ENCODE results near the gene THBS2. TPM values are rescaled to one million over a fixed set of nuclear protein-coding genes. Genes with fewer than 3 reads are reported as not detected.

THBS2 gene
- total RNA-seq, 1 donor from 2014 or later, result 0.13 TPM

GRCh38 chr6:169230946-169231789, 22.5 kb downstream of the THBS2 start:
- no peak overlapping the region for H3K27ac Mint-ChIP-seq

GRCh38 chr6:169230322-169230665, 23.4 kb downstream of the THBS2 start:
- no peaks in the 10 kb centered on the region for H3K36me3 ChIP-seq
- no peaks in the 10 kb centered on the region for H3K4me1 ChIP-seq
- TF ChIP-seq EZH2phosphoT487 (IDR thresholded peaks at IDR 0.05) (no peak), CTCF (IDR thresholded peaks at IDR 0.05) (no peak), EZH2 (IDR thresholded peaks at IDR 0.05) (no peak)
- no peaks in the 10 kb centered on the region for H3K27me3 ChIP-seq
- H3K4me2 ChIP-seq, result no peak overlapping the region
- no peak overlapping the region for H3K27ac Mint-ChIP-seq
- H3K27ac ChIP-seq, result no peak overlapping the region
- H3K9me3 ChIP-seq (ENCODE audit: low read depth), result no peaks in the 10 kb centered on the region
- no peaks in the 10 kb centered on the region for H4K20me1 ChIP-seq (ENCODE audit: low read depth)
- H3K36me3 Mint-ChIP-seq, result peaks cover 21% of the 10 kb centered on the region
- H2AFZ ChIP-seq (replicated peaks), result no peak overlapping the region
- H3K4me3 Mint-ChIP-seq, result no peak overlapping the region
- H3K9ac ChIP-seq, result no peak overlapping the region
- no peak overlapping the region for H3K4me3 ChIP-seq
- H3K4me1 Mint-ChIP-seq, result peaks cover 5% of the 10 kb centered on the region
- no peaks in the 10 kb centered on the region for H3K79me2 ChIP-seq (ENCODE audit: low read depth)
- DNase-seq (ENCODE audit: low spot score), result no peak
- no peaks in the 10 kb centered on the region for H3F3A ChIP-seq (ENCODE audit: low read depth)
- peaks cover 14% of the 10 kb centered on the region for H3K9me3 Mint-ChIP-seq
- peaks cover 10% of the 10 kb centered on the region for H3K27me3 Mint-ChIP-seq (ENCODE audit: insufficient read depth, low read depth)

More at GRCh38 chr6:169230946-169231789, 22.5 kb downstream of the THBS2 start:
- H3K27me3 ChIP-seq, result no peaks in the 10 kb centered on the region
- H3K9me3 Mint-ChIP-seq, result peaks cover 14% of the 10 kb centered on the region
- no peaks in the 10 kb centered on the region for H3K36me3 ChIP-seq
- peaks cover 7% of the 10 kb centered on the region for H3K27me3 Mint-ChIP-seq (ENCODE audit: insufficient read depth, low read depth)
- H3K4me1 Mint-ChIP-seq, result peaks cover 5% of the 10 kb centered on the region
- H3K4me3 ChIP-seq, result no peak overlapping the region
- H3F3A ChIP-seq (ENCODE audit: low read depth), result no peaks in the 10 kb centered on the region
- TF ChIP-seq EZH2 (IDR thresholded peaks at IDR 0.05) (no peak), EZH2phosphoT487 (IDR thresholded peaks at IDR 0.05) (no peak), CTCF (IDR thresholded peaks at IDR 0.05) (no peak)
- no peaks in the 10 kb centered on the region for H3K9me3 ChIP-seq (ENCODE audit: low read depth)
- no peak overlapping the region for H3K27ac ChIP-seq
- H3K4me1 ChIP-seq, result no peaks in the 10 kb centered on the region
- no peak overlapping the region for H2AFZ ChIP-seq (replicated peaks)
- H3K9ac ChIP-seq, result no peak overlapping the region
- peaks cover 18% of the 10 kb centered on the region for H3K36me3 Mint-ChIP-seq
- H4K20me1 ChIP-seq (ENCODE audit: low read depth), result no peaks in the 10 kb centered on the region
- no peak overlapping the region for H3K4me3 Mint-ChIP-seq
- no peak for DNase-seq (ENCODE audit: low spot score)
- no peak overlapping the region for H3K4me2 ChIP-seq
- H3K79me2 ChIP-seq (ENCODE audit: low read depth), result no peaks in the 10 kb centered on the region

- no peak overlapping the region for H3K9ac ChIP-seq
- Mint-ChIP-seq H3K4me1 (peaks cover 5% of the 10 kb centered on the region), H3K36me3 (peaks cover 23% of the 10 kb centered on the region), H3K27ac (no peak overlapping the region), H3K27me3 (ENCODE audit: insufficient read depth, low read depth) (peaks cover 10% of the 10 kb centered on the region), H3K9me3 (peaks cover 14% of the 10 kb centered on the region), H3K4me3 (no peak overlapping the region)
- H3K36me3 ChIP-seq, result no peaks in the 10 kb centered on the region
- H3K79me2 ChIP-seq (ENCODE audit: low read depth), result no peaks in the 10 kb centered on the region
- no peaks in the 10 kb centered on the region for H3F3A ChIP-seq (ENCODE audit: low read depth)
- H3K4me3 ChIP-seq, result no peak overlapping the region
- H3K4me2 ChIP-seq, result no peak overlapping the region
- H2AFZ ChIP-seq (replicated peaks), result no peak overlapping the region
- no peak overlapping the region for H3K27ac ChIP-seq
- no peak for DNase-seq (ENCODE audit: low spot score)
- H3K9me3 ChIP-seq (ENCODE audit: low read depth), result no peaks in the 10 kb centered on the region
- H3K4me1 ChIP-seq, result no peaks in the 10 kb centered on the region
- H4K20me1 ChIP-seq (ENCODE audit: low read depth), result no peaks in the 10 kb centered on the region
- no peaks in the 10 kb centered on the region for H3K27me3 ChIP-seq
- TF ChIP-seq EZH2phosphoT487 (IDR thresholded peaks at IDR 0.05), result no peak
- TF ChIP-seq CTCF (IDR thresholded peaks at IDR 0.05), result no peak
These were observed 23.9 kb downstream of the THBS2 start for GRCh38 chr6:169229615-169230321.
